ENCODE results near the gene EMSY.

EMSY gene

GRCh38 chr11:76599041-76600013 is 154.5 kb downstream of the EMSY start:
- no peak overlapping the region for H3K4me2 ChIP-seq (ENCODE audit: low read depth, low read length, poor library complexity, severe bottlenecking)
- H3K9me3 ChIP-seq (ENCODE audit: insufficient read depth, low read length): no peaks in the 10 kb centered on the region
- H3K9ac ChIP-seq (ENCODE audit: low read length): no peak overlapping the region
- no peaks in the 10 kb centered on the region for H3K27me3 ChIP-seq (ENCODE audit: low read length)
- H3K4me3 ChIP-seq (ENCODE audit: insufficient read depth, low read length, poor library complexity, severe bottlenecking): no peak overlapping the region
- H2AFZ ChIP-seq (ENCODE audit: low read depth, low read length, severe bottlenecking): no peak overlapping the region
- H3K79me2 ChIP-seq (ENCODE audit: insufficient read depth, low read length): no peaks in the 10 kb centered on the region
- no peaks in the 10 kb centered on the region for H3F3A ChIP-seq (ENCODE audit: insufficient read depth)
- H3K27ac ChIP-seq (ENCODE audit: low read depth, low read length): no peak overlapping the region
- H3K9me2 ChIP-seq (replicated peaks; ENCODE audit: insufficient read depth, low read length): no peaks in the 10 kb centered on the region
- H4K20me1 ChIP-seq (ENCODE audit: low read depth, low read length): no peaks in the 10 kb centered on the region
- H3K36me3 ChIP-seq (ENCODE audit: low read length): no peaks in the 10 kb centered on the region
- TF ChIP-seq CTCF (IDR thresholded peaks at IDR 0.05; ENCODE audit: insufficient read depth, low read length, poor library complexity, severe bottlenecking): no peak
- no peak for TF ChIP-seq EZH2phosphoT487 (conservative IDR thresholded peaks at IDR 0.05; ENCODE audit: low read length)

GRCh38 chr11:76600124-76600655 is 155.4 kb downstream of the EMSY start:
- H2AFZ ChIP-seq (ENCODE audit: low read depth, low read length, severe bottlenecking): no peak overlapping the region
- H3K27ac ChIP-seq (ENCODE audit: low read depth, low read length): no peak overlapping the region
- no peaks in the 10 kb centered on the region for H3F3A ChIP-seq (ENCODE audit: insufficient read depth)
- no peak overlapping the region for H3K9ac ChIP-seq (ENCODE audit: low read length)
- no peaks in the 10 kb centered on the region for H4K20me1 ChIP-seq (ENCODE audit: low read depth, low read length)
- no peaks in the 10 kb centered on the region for H3K9me3 ChIP-seq (ENCODE audit: insufficient read depth, low read length)
- H3K4me3 ChIP-seq (ENCODE audit: insufficient read depth, low read length, poor library complexity, severe bottlenecking): no peak overlapping the region
- no peaks in the 10 kb centered on the region for H3K27me3 ChIP-seq (ENCODE audit: low read length)
- no peak for TF ChIP-seq EZH2phosphoT487 (conservative IDR thresholded peaks at IDR 0.05; ENCODE audit: low read length)
- H3K4me2 ChIP-seq (ENCODE audit: low read depth, low read length, poor library complexity, severe bottlenecking): no peak overlapping the region
- H3K36me3 ChIP-seq (ENCODE audit: low read length): no peaks in the 10 kb centered on the region
- H3K79me2 ChIP-seq (ENCODE audit: insufficient read depth, low read length): no peaks in the 10 kb centered on the region
- H3K9me2 ChIP-seq (replicated peaks; ENCODE audit: insufficient read depth, low read length): no peaks in the 10 kb centered on the region

- no peaks in the 10 kb centered on the region for H3K9me2 ChIP-seq (replicated peaks; ENCODE audit: insufficient read depth, low read length)
These were observed 156.5 kb downstream of the EMSY start for GRCh38 chr11:76601272-76601671.

More at GRCh38 chr11:76601272-76601671, 156.5 kb downstream of the EMSY start:
- H3K4me3 ChIP-seq (ENCODE audit: insufficient read depth, low read length, poor library complexity, severe bottlenecking): no peak overlapping the region
- no peaks in the 10 kb centered on the region for H3F3A ChIP-seq (ENCODE audit: insufficient read depth)
- no peaks in the 10 kb centered on the region for H3K27me3 ChIP-seq (ENCODE audit: low read length)
- H4K20me1 ChIP-seq (ENCODE audit: low read depth, low read length): no peaks in the 10 kb centered on the region
- H3K9ac ChIP-seq (ENCODE audit: low read length): no peak overlapping the region
- no peak overlapping the region for H2AFZ ChIP-seq (ENCODE audit: low read depth, low read length, severe bottlenecking)
- no peak overlapping the region for H3K4me2 ChIP-seq (ENCODE audit: low read depth, low read length, poor library complexity, severe bottlenecking)
- H3K27ac ChIP-seq (ENCODE audit: low read depth, low read length): no peak overlapping the region
- TF ChIP-seq EZH2phosphoT487 (conservative IDR thresholded peaks at IDR 0.05; ENCODE audit: low read length): no peak
- no peak for TF ChIP-seq CTCF (IDR thresholded peaks at IDR 0.05; ENCODE audit: insufficient read depth, low read length, poor library complexity, severe bottlenecking)
- no peaks in the 10 kb centered on the region for H3K9me3 ChIP-seq (ENCODE audit: insufficient read depth, low read length)
- no peaks in the 10 kb centered on the region for H3K36me3 ChIP-seq (ENCODE audit: low read length)
- H3K79me2 ChIP-seq (ENCODE audit: insufficient read depth, low read length): no peaks in the 10 kb centered on the region

Measured in SU-DHL-6 (cell line).